Endodermal cell (in vitro differentiated cells): ENCODE measurements around the gene MICU2. TPM values are rescaled to one million over a fixed set of nuclear protein-coding genes. Genes with fewer than 3 reads are reported as not detected.

Experiments used
- DNase-seq: peaks from one replicate; pipeline ENCODE4 v3.0.0-alpha.2; 2017
- H3K27ac ChIP-seq: 2 replicates; pipeline ENCODE4 v1.5.1; 2013; ENCODE audit warnings: mild to moderate bottlenecking, low read depth, low read length, moderate library complexity
- H3K27me3 ChIP-seq: 2 replicates; pipeline ENCODE4 v1.6.1; 2013; ENCODE audit warnings: mild to moderate bottlenecking, low read length, moderate library complexity; ENCODE audit not compliant: insufficient read depth, control insufficient read depth, poor library complexity, severe bottlenecking
- H3K36me3 ChIP-seq: 2 replicates; pipeline ENCODE4 v1.7.0; 2013; ENCODE audit warnings: mild to moderate bottlenecking, low read length, moderate library complexity; ENCODE audit not compliant: control insufficient read depth, insufficient read depth
- H3K4me1 ChIP-seq: one replicate; pipeline ENCODE4 v1.7.0; 2013; ENCODE audit warnings: low read length; ENCODE audit not compliant: control insufficient read depth, insufficient read depth
- H3K4me3 ChIP-seq: 2 replicates; pipeline ENCODE4 v1.5.1; 2013; ENCODE audit warnings: mild to moderate bottlenecking, low read length, moderate library complexity
- H3K9ac ChIP-seq: 2 replicates; pipeline ENCODE4 v1.6.1; 2013; ENCODE audit warnings: mild to moderate bottlenecking, low read length, moderate library complexity; ENCODE audit not compliant: poor library complexity, severe bottlenecking; ENCODE audit errors: extremely low read depth
- H3K9me3 ChIP-seq: 2 replicates; pipeline ENCODE4 v1.6.1; 2013; ENCODE audit warnings: mild to moderate bottlenecking, low read length, moderate library complexity; ENCODE audit not compliant: control insufficient read depth
- H3K27ac Mint-ChIP-seq: 2 replicates; pipeline ENCODE4 v1.8.0; 2020; ENCODE audit warnings: mixed read lengths
- H3K27me3 Mint-ChIP-seq: 2 replicates; pipeline ENCODE4 v1.8.0; 2021; ENCODE audit warnings: mild to moderate bottlenecking, mixed read lengths; ENCODE audit not compliant: insufficient read depth
- H3K36me3 Mint-ChIP-seq: 2 replicates; pipeline ENCODE4 v1.8.0; 2020; ENCODE audit warnings: low read depth, mixed read lengths
- H3K4me1 Mint-ChIP-seq: 2 replicates; pipeline ENCODE4 v1.8.0; 2020; ENCODE audit warnings: mixed read lengths
- H3K4me3 Mint-ChIP-seq: 2 replicates; pipeline ENCODE4 v1.8.0; 2020; ENCODE audit warnings: mild to moderate bottlenecking, moderate library complexity, mixed read lengths
- H3K9me3 Mint-ChIP-seq: 2 replicates; pipeline ENCODE4 v1.8.0; 2020; ENCODE audit warnings: mild to moderate bottlenecking, mixed read lengths
- WGBS, 2 experiments: methylation state at CpG; one replicate each; pipeline versions ENCODE4 v1.1.5 to v1.1.7; 2013; ENCODE audit warnings: missing lambda C conversion rate in 2 of 2, mixed read lengths in 1 of 2; ENCODE audit not compliant: insufficient coverage in 1 of 2, insufficient read length in 1 of 2; 5-methylcytosine and 5-hydroxymethylcytosine counted together
- total RNA-seq, 2 donors: library from RNA; stranded (reverse); fragmentation: NEBNext Ultra II Directional in 1 of 2; extraction: Animal tissue kit (Norgen Biotek cat#: 25700) in 1 of 2; gene quantifications; 2 replicates in 1 of 2; 3 replicates in 1 of 2; pipeline ENCODE4 v1.2.1, GENCODE V29; 2021
- TF ChIP-seq, protein P1 (sequence below): fragments of 200-600 bp; sonication (generic); conservative IDR thresholded peaks from 2 replicates; pipeline ENCODE4 v1.5.0; 2021; ENCODE audit warnings: antibody characterized with exemption, mild to moderate bottlenecking

The MICU2 gene
- total RNA-seq, 2 donors from 2014 or later: 39.1 to 45.7 TPM

DNA sequence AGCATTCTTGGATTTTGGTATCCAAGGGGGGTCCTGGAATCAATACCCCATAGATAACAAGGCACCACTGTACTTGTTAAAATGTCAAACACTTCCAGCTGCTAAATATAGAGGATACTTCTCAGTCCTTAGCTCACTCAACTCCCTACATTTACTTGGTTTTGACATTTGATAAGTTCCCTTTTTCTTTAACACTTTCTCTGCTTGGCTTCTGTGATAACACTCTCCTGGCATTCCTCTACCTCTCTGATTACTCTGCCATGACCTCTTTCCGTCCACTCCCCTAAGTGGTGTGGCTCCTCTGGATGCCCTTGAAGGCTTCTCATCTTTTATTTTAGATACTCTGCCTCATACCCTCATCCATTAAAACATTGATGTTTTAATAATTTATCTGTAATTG, 65.2 kb downstream of the MICU2 start:
- Mint-ChIP-seq H3K36me3 (peaks cover 20% of the 10 kb centered on the region), H3K4me1 (no peaks in the 10 kb centered on the region), H3K9me3 (no peaks in the 10 kb centered on the region), H3K4me3 (no peak overlapping the region), H3K27me3 (no peaks in the 10 kb centered on the region), H3K27ac (no peak overlapping the region)
- 90% methylated on average over 1 of the region's 1 CpG; no CpG with 5 or more reads in 1 of the 2 experiments for WGBS, 2 experiments
- H3K27me3 ChIP-seq: no peaks in the 10 kb centered on the region
- DNase-seq: no peak
- TF ChIP-seq, protein P1, sequence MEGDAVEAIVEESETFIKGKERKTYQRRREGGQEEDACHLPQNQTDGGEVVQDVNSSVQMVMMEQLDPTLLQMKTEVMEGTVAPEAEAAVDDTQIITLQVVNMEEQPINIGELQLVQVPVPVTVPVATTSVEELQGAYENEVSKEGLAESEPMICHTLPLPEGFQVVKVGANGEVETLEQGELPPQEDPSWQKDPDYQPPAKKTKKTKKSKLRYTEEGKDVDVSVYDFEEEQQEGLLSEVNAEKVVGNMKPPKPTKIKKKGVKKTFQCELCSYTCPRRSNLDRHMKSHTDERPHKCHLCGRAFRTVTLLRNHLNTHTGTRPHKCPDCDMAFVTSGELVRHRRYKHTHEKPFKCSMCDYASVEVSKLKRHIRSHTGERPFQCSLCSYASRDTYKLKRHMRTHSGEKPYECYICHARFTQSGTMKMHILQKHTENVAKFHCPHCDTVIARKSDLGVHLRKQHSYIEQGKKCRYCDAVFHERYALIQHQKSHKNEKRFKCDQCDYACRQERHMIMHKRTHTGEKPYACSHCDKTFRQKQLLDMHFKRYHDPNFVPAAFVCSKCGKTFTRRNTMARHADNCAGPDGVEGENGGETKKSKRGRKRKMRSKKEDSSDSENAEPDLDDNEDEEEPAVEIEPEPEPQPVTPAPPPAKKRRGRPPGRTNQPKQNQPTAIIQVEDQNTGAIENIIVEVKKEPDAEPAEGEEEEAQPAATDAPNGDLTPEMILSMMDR: no peak
- H3K9me3 ChIP-seq: no peaks in the 10 kb centered on the region
- H3K27ac ChIP-seq: no peak overlapping the region
- no peak overlapping the region for H3K4me3 ChIP-seq
- H3K4me1 ChIP-seq: no peaks in the 10 kb centered on the region
- peaks cover 12% of the 10 kb centered on the region for H3K36me3 ChIP-seq
- no peak overlapping the region for H3K9ac ChIP-seq

DNA sequence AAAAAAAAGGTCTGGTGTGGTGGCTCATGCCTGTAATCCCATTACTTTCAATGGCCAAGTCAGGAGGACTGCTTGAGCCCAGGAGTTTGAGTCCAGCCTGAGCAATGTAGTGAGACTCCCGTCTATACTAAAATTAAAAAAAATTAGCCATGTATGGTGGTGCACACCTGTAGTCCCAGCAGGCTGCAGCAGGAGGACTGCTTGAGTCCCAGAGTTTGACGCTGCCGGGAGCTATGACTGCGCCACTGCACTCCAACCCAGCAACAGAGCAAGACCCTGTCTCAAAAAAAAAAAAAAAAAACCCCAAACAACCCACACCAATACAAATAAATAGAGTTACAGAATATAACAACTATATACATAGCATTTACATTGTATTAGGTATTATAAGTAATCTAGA, 65.7 kb downstream of the MICU2 start:
- no peaks in the 10 kb centered on the region for H3K27me3 ChIP-seq
- 93 to 100% methylated on average over 1 to 4 of the region's 4 CpGs for WGBS, 2 experiments
- Mint-ChIP-seq H3K27me3 (no peaks in the 10 kb centered on the region), H3K27ac (no peak overlapping the region), H3K36me3 (peaks cover 20% of the 10 kb centered on the region), H3K4me1 (no peaks in the 10 kb centered on the region), H3K4me3 (no peak overlapping the region), H3K9me3 (no peaks in the 10 kb centered on the region)
- peaks cover 12% of the 10 kb centered on the region for H3K36me3 ChIP-seq
- TF ChIP-seq, protein P1: no peak
- H3K9me3 ChIP-seq: no peaks in the 10 kb centered on the region
- H3K4me1 ChIP-seq: no peaks in the 10 kb centered on the region
- no peak overlapping the region for H3K4me3 ChIP-seq
- H3K9ac ChIP-seq: no peak overlapping the region
- no peak overlapping the region for H3K27ac ChIP-seq
- DNase-seq: no peak

DNA sequence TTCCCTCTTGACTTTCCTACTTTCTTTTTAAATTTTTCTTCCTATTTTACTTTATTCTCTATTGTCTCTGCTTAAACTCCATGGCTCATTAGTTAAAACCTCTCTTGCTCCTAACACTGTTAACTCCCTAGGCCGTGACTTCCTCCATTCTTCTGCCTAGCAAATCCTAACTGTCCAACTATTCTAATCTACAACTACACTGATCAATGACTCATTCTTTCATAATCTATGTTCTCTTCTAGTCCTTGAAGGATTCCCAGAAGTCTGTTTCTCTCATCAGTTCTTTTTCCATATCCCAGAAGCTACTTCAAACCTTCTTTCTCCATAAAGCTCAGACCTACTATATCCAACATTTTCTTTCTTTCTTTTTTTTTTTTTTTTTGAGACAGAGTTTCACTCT, 66.9 kb downstream of the MICU2 start:
- no peaks in the 10 kb centered on the region for H3K27me3 Mint-ChIP-seq
- no peak overlapping the region for H3K4me3 Mint-ChIP-seq
- no peak overlapping the region for H3K9ac ChIP-seq
- 98 to 100% methylated on average over 1 of the region's 1 CpG for WGBS, 2 experiments
- H3K36me3 ChIP-seq: peaks cover 15% of the 10 kb centered on the region
- H3K36me3 Mint-ChIP-seq: peaks cover 20% of the 10 kb centered on the region
- no peaks in the 10 kb centered on the region for H3K9me3 ChIP-seq
- no peak overlapping the region for H3K27ac ChIP-seq
- TF ChIP-seq, protein P1: no peak
- DNase-seq: no peak
- no peak overlapping the region for H3K4me3 ChIP-seq
- no peaks in the 10 kb centered on the region for H3K4me1 Mint-ChIP-seq
- no peaks in the 10 kb centered on the region for H3K9me3 Mint-ChIP-seq
- H3K4me1 ChIP-seq: no peaks in the 10 kb centered on the region
- no peak overlapping the region for H3K27ac Mint-ChIP-seq
- no peaks in the 10 kb centered on the region for H3K27me3 ChIP-seq
